ENCODE results near the gene VPS35. TPM values are rescaled to one million over a fixed set of nuclear protein-coding genes. Genes with fewer than 3 reads are reported as not detected.

Gene VPS35
- total and polyA plus RNA-seq, 10 of the 15 experiments (the other 5 are each of a cell fraction or from before 2014, with no cell fraction given), result 28.5 to 125 (median 60.6) TPM

DNA sequence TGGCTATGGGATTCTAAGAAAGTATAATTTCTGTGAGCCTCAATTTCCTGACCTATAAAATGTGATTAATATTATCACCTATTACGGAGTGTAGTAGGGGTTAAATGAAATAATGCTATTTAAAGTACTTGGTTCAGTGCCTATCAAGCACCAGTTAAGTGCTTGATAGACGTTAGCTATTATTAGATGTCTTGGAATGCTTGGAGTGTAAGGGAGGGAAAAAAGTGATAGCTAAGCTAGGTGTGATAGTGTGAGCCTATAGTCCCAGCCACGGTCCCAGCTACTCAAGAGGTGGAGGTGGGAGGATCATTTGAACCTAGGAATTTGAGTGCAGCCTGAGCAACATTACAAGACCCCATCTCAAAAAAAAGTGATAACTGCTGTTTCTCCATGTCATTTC is 8.0 kb upstream of the VPS35 start (continued):
- TF ChIP-seq SMARCA5 (IDR thresholded peaks at IDR 0.05) (no peak), RFX5 (IDR thresholded peaks at IDR 0.05; ENCODE audit: low read depth, low read length) (no peak), POU2F2 (IDR thresholded peaks at IDR 0.05; ENCODE audit: borderline replicate concordance, low read depth, low read length) (no peak)
- TF ChIP-seq, protein P1, sequence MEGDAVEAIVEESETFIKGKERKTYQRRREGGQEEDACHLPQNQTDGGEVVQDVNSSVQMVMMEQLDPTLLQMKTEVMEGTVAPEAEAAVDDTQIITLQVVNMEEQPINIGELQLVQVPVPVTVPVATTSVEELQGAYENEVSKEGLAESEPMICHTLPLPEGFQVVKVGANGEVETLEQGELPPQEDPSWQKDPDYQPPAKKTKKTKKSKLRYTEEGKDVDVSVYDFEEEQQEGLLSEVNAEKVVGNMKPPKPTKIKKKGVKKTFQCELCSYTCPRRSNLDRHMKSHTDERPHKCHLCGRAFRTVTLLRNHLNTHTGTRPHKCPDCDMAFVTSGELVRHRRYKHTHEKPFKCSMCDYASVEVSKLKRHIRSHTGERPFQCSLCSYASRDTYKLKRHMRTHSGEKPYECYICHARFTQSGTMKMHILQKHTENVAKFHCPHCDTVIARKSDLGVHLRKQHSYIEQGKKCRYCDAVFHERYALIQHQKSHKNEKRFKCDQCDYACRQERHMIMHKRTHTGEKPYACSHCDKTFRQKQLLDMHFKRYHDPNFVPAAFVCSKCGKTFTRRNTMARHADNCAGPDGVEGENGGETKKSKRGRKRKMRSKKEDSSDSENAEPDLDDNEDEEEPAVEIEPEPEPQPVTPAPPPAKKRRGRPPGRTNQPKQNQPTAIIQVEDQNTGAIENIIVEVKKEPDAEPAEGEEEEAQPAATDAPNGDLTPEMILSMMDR (IDR thresholded peaks at IDR 0.05 in 2 of 3, conservative IDR thresholded peaks at IDR 0.05 in 1 of 3; ENCODE audit: control insufficient read depth in 2 of 3, extremely low read depth in 1 of 3, insufficient read depth in 1 of 3, low read depth in 3 of 3, low read length in 3 of 3), result no peak

DNA sequence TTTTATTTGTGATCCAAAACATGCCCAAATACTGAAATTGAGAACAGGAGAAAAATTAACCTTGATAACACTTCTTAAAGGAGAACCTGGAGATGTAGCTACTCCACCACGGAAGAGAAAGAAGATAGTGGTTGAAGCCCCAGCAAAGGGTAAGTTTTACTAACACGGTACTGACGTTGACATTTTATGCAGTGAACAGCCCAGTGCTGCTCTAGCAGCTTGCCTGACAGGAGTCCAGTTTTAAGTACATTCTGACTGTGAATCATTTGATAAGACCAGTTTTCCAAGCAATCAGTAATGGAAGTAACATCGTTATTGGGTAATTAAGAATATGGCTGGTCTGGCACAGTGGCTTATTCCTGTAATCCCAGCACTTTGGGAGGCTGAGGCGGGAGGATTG is 7.0 kb upstream of the VPS35 start:
- RAD21 ChIA-PET (ENCODE audit: unreplicated experiment), result no interaction called here
- in situ Hi-C loops (cut with MboI), result loop anchor here (10.0 kb wide), 1 partner anchor 129 kb away; no protein-coding TSS in a partner anchor
- CTCF ChIA-PET, result interaction anchor here (1.1 to 1.8 kb wide), 3 partner anchors 18 to 26 kb away, joined by 3 to 7 read pairs (median 3); no protein-coding TSS in a partner anchor
- no peaks in the 10 kb centered on the region for H4K20me1 ChIP-seq (ENCODE audit: control insufficient read depth, insufficient read depth)
- peaks cover 21% of the 10 kb centered on the region for H3K79me2 ChIP-seq (ENCODE audit: control insufficient read depth, insufficient read depth, low read length)
- DNase-seq (ENCODE audit: low read depth, low spot score) (no peak), FAIRE-seq (no peak), ATAC-seq (no peak)
- H3K4me2 ChIP-seq (ENCODE audit: control insufficient read depth, insufficient read depth), result no peak overlapping the region
- no peaks in the 10 kb centered on the region for H3K4me1 ChIP-seq (ENCODE audit: control insufficient read depth, insufficient read depth, low read length)
- no peaks in the 10 kb centered on the region for H3K9me3 ChIP-seq (replicated peaks; ENCODE audit: control insufficient read depth, insufficient read depth, low read length)
- no peak overlapping the region for H2AFZ ChIP-seq (ENCODE audit: control insufficient read depth, low read depth, low read length)
- H3K27ac ChIP-seq (ENCODE audit: control insufficient read depth, insufficient read depth), result no peak overlapping the region
- WGBS (ENCODE audit: insufficient coverage, insufficient replicate concordance, low lambda C conversion rate, missing lambda C conversion rate), result 99% methylated on average over 5 of the region's 5 CpGs
- peaks cover 2 to 20% of the 10 kb centered on the region in 2 experiments; a peak in 2 of 4 replicates for H3K36me3 ChIP-seq (ENCODE audit: control insufficient read depth in 2 of 2, insufficient read depth in 2 of 2, low read length in 1 of 2)
- H3K9ac ChIP-seq (ENCODE audit: control insufficient read depth, insufficient read depth, low read length), result no peak overlapping the region
- SMC1A ChIA-PET (ENCODE audit: uncharacterized antibody, unreplicated experiment), result interaction anchor here (1.0 to 1.5 kb wide), 3 partner anchors 9 to 99 kb away, joined by 3 to 5 read pairs (median 3); no protein-coding TSS in a partner anchor
- no peak overlapping the region for H3K4me3 ChIP-seq
- no TSS peak for BruUV-seq (replicated peaks)
- POLR2A ChIA-PET, result interaction anchor here (0.6 kb wide), 1 partner anchor 31 kb away, joined by 3 read pairs; no protein-coding TSS in a partner anchor
- H3K27me3 ChIP-seq (replicated peaks in 1 of 2; ENCODE audit: control insufficient read depth in 2 of 2, insufficient read depth in 2 of 2, low read length in 1 of 2), result no peaks in the 10 kb centered on the region
- intact Hi-C loops (cut with micrococcal nuclease; ENCODE audit: unreplicated experiment), result no loop called here
- TF ChIP-seq NFYA (IDR thresholded peaks at IDR 0.05; ENCODE audit: borderline replicate concordance, low read depth, low read length), result no peak
- TF ChIP-seq ETV6 (conservative IDR thresholded peaks at IDR 0.05 in 1 of 2, IDR thresholded peaks at IDR 0.05 in 1 of 2; ENCODE audit: borderline replicate concordance in 1 of 2, low read depth in 1 of 2), result no peak

Data from GM12878 (cell line).